Measurements from ENCODE around the gene GFRA4.

Gene GFRA4

GRCh38 chr20:3614466-3614865, 48.7 kb downstream of the GFRA4 start:
- no peak for DNase-seq

DNA sequence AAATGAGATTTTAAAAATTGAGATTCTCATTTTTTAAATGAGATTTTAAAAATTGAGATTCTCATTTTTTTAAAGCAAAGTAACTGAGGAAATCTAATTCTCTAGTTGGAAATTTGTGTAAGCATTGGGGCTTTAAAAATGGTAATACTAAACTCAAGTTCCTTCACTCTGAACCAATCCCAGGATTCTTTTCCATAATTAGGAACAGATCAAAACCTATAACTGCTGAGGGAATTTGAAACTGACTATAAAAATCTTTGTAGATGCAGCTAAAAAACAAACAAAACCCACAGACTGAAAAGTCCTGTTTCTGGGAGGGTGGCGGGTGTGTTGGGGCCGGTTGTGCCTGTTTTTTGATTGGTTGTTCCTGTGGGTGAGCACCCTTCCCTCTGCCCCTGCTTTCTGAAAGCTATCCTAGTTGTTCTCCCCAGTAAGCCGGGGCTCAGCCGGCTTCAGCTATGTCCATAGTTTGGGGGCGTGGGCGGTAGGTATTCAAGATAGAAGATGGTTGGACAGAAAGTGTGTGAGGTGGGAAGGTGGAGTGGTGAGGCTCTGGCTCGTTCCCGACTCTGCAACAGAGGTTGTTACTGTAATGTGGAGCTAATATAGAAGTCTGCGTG, 49.3 kb downstream of the GFRA4 start:
- no peak for DNase-seq

DNA sequence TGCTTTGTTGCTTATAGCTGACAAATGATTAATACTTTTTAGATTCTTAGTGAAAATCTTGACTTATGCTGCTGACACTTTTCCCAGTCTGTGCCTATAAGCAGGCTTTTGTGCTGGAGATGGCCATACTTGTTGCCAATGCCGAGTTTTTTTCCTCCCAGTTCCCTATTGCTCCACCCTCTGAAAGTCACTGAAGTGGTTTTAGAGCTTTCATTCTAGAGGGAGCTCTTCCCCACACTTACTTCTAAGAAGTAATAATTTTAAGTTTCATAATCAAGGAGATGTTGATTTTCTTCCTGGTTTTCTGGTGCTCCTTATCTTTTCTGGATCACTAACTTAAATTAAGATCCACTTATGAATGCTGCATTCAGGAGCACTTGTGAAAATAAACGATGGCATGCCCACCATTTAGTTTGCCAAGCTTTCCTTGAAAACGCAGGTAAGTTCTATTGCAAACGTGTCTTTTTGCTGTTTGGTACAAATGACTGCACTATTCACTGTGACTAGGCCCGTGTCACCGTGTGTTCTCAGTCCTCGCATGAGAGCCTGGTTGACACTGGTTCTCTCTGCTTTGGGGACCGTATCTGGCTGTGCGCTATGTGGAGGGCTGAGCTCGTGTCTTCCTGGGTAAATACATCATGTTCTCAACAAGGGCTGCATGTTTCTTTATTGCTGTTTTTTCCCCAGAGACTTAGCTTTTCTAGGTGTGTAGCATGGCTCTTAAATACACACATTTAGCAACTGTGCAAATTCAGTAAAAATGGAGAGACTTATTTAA, 50.2 kb downstream of the GFRA4 start:
- no peak for DNase-seq

DNA sequence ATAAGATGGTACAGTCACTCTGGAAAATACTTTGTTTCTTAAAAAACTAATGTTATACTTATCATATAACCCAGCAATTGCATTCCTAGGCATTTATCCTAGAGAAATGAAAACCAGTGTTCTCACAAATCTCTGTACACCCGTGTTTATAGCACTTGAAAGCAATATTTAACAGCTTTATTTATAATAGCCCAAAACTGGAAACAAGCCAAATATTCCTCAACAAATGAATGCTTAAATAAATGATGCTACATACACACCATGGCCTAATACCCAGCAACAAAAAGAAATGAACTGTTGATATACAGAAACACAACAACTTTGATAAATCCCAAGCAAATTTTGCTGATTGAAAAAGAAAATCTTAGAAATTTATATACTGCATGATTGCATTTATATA, 51.3 kb downstream of the GFRA4 start:
- DNase-seq: no peak
